A673 (cell line): ENCODE results near the gene FBXL19.

Source experiments
- CTCF ChIP-seq: fragments of 300-800, 200-600 bp; sonication (generic); conservative IDR thresholded peaks from 2 replicates; pipeline ENCODE4 v1.5.1; 2017; ENCODE audit warnings: low read depth, mild to moderate bottlenecking, antibody characterized with exemption, low read length, moderate library complexity, mixed read lengths
- EZH2 ChIP-seq: fragments of 200-600 bp; sonication (generic); IDR thresholded peaks from 2 replicates; pipeline ENCODE4 v1.6.1; 2017; ENCODE audit warnings: borderline replicate concordance, low read depth, mild to moderate bottlenecking, mixed read lengths, antibody characterized with exemption, low read length; ENCODE audit not compliant: poor library complexity, severe bottlenecking

GRCh38 chr16:30987581-30988190 lies 64.3 kb downstream of the FBXL19 start:
- no peak for TF ChIP-seq CTCF
- TF ChIP-seq EZH2, result no peak
